Parathyroid adenoma (tissue), 2 donors: ENCODE measurements around the gene RETNLB.

Experiments
- H2AFZ ChIP-seq: fragments of 300-600 bp; sonication (generic); one replicate; pipeline ENCODE4 v1.7.0; 2017; ENCODE audit warnings: antibody characterized with exemption, mild to moderate bottlenecking
- H3K27ac ChIP-seq: fragments of 300-600 bp; sonication (generic); one replicate; pipeline ENCODE4 v1.7.0; 2017
- H3K27me3 ChIP-seq: fragments of 300-600 bp; sonication (generic); one replicate; pipeline ENCODE4 v1.7.0; 2017; ENCODE audit warnings: low read length; ENCODE audit not compliant: control insufficient read depth, insufficient read depth
- H3K36me3 ChIP-seq: fragments of 300-600 bp; sonication (generic); one replicate; pipeline ENCODE4 v1.7.0; 2017; ENCODE audit warnings: low read length; ENCODE audit not compliant: control insufficient read depth, insufficient read depth
- H3K4me1 ChIP-seq: fragments of 300-600 bp; sonication (generic); one replicate; pipeline ENCODE4 v1.7.0; 2017; ENCODE audit warnings: control low read depth
- H3K4me2 ChIP-seq: fragments of 300-600 bp; sonication (generic); one replicate; pipeline ENCODE4 v1.7.0; 2017; ENCODE audit warnings: low read length
- H3K4me3 ChIP-seq: fragments of 300-600 bp; sonication (generic); one replicate; pipeline ENCODE4 v1.7.0; 2017; ENCODE audit warnings: low read depth, low read length
- H3K79me2 ChIP-seq: fragments of 300-600 bp; sonication (generic); one replicate; pipeline ENCODE4 v1.7.0; 2017; ENCODE audit warnings: control low read depth
- H3K9ac ChIP-seq: fragments of 300-600 bp; sonication (generic); one replicate; pipeline ENCODE4 v1.7.0; 2017; ENCODE audit warnings: mild to moderate bottlenecking
- H3K9me3 ChIP-seq: fragments of 300-600 bp; sonication (generic); one replicate; pipeline ENCODE4 v1.7.0; 2017; ENCODE audit warnings: low read length; ENCODE audit not compliant: control insufficient read depth
- TF ChIP-seq, protein P1 (sequence below): fragments of 300-600 bp; sonication (generic); IDR thresholded peaks from one replicate; pipeline ENCODE4 v1.7.0; 2017; ENCODE audit warnings: antibody characterized with exemption, mild to moderate bottlenecking
- donor health status: primary hyperparathyroidism.

The RETNLB gene

DNA sequence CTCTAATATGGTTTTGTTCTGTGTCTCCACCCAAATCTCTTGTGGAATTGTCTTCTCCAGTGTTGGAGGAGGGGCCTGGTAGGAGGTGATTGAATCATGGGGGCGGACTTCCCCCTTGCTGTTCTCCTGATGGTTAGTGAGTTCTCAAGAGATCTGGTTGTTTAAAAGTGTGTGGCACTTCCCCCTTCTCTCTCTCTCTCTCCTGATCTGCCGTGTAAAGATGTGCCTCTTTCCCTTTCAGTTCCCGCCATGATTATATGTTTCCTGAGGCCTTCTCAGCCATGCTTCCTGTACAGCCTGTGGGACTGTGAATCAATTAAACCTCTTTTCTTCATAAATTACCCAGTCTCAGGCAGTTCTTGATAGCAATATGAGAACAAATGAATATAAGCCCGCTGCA lies 33.1 kb downstream of the RETNLB start:
- Histone ChIP-seq H3K4me3 (no peak overlapping the region), H3K27me3 (no peaks in the 10 kb centered on the region), H3K4me1 (no peaks in the 10 kb centered on the region), H3K9ac (no peak overlapping the region), H3K36me3 (no peaks in the 10 kb centered on the region), H3K27ac (no peak overlapping the region), H2AFZ (no peak overlapping the region), H3K4me2 (no peak overlapping the region), H3K9me3 (no peaks in the 10 kb centered on the region), H3K79me2 (no peaks in the 10 kb centered on the region)
- TF ChIP-seq, protein P1, sequence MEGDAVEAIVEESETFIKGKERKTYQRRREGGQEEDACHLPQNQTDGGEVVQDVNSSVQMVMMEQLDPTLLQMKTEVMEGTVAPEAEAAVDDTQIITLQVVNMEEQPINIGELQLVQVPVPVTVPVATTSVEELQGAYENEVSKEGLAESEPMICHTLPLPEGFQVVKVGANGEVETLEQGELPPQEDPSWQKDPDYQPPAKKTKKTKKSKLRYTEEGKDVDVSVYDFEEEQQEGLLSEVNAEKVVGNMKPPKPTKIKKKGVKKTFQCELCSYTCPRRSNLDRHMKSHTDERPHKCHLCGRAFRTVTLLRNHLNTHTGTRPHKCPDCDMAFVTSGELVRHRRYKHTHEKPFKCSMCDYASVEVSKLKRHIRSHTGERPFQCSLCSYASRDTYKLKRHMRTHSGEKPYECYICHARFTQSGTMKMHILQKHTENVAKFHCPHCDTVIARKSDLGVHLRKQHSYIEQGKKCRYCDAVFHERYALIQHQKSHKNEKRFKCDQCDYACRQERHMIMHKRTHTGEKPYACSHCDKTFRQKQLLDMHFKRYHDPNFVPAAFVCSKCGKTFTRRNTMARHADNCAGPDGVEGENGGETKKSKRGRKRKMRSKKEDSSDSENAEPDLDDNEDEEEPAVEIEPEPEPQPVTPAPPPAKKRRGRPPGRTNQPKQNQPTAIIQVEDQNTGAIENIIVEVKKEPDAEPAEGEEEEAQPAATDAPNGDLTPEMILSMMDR, result no peak

DNA sequence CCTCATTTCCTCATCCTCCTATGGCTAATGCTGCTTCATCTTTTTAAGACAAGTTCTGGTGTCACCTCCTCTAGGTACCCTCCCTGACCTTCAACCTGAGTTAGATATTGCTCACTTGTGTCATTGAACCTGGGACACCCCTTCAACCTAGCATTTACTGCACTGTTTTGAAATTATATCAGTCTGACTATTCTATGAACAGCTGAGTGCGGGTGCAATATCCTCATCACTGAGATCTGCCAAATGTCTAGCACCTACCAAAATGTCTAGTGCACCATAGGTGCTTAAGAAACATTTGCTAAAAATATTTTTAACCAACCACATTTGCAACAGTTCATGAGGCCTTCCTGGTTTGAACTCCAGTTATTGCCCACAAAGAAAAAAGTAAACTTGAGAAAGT lies 34.5 kb downstream of the RETNLB start:
- TF ChIP-seq, protein P1, result no peak
- Histone ChIP-seq H3K4me2 (no peak overlapping the region), H3K9me3 (no peaks in the 10 kb centered on the region), H3K27ac (no peak overlapping the region), H3K9ac (no peak overlapping the region), H3K36me3 (no peaks in the 10 kb centered on the region), H3K79me2 (no peaks in the 10 kb centered on the region), H3K4me1 (no peaks in the 10 kb centered on the region), H3K27me3 (no peaks in the 10 kb centered on the region), H2AFZ (no peak overlapping the region), H3K4me3 (no peak overlapping the region)

DNA sequence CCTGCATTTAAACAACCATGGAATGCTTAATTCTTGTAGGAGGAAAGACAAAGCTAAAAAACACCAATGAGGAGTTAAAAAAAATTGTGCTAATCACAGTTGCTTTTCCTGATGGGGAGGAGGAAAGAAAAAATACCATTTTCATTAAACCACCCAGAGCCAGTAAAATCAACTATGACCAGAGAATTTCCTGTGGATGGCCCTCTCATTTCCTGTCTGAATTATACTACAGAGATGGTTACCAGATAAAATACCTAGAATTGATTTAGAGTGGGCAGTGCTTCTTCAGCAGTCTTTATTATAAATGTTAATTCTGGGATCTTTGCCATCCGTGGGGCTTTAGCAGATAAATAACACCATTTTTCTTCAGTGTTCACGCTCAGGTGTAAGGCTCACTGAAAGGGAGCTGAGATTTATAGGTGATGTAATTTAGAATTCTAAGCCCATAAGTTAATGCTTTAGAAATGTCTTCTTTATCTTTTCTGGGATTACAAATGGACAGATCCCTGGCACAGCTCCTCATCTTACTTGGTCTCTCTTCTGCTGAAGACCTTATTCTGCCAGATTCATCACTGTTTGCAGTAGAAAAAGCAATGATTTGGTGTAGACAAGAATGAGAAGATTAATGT lies 37.9 kb downstream of the RETNLB start:
- no peaks in the 10 kb centered on the region for H3K9me3 ChIP-seq
- no peak overlapping the region for H2AFZ ChIP-seq
- no peak overlapping the region for H3K4me2 ChIP-seq

DNA sequence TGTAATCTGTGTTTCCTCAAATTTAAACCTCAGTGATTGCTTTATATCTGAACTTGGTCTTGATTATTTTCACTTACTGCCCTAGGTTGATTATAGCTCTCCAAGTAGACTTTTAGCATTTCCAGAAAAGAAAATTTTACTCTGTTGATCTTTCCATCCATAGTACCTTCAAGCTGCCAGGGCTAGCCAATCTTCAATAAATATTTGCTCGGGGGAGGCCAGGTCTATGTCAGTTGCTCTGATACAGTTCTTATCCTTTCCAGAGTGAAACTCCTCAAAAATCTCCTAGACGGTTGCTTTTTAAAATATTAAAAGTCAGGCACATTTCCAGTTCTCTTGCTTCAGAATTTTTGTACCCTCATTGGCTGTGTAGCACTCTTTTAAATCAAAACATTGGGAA lies 38.8 kb downstream of the RETNLB start:
- Histone ChIP-seq H3K4me1 (no peaks in the 10 kb centered on the region), H2AFZ (no peak overlapping the region), H3K4me3 (no peak overlapping the region), H3K27me3 (no peaks in the 10 kb centered on the region), H3K9me3 (no peaks in the 10 kb centered on the region), H3K27ac (no peak overlapping the region), H3K79me2 (no peaks in the 10 kb centered on the region), H3K36me3 (no peaks in the 10 kb centered on the region), H3K9ac (no peak overlapping the region), H3K4me2 (no peak overlapping the region)
- TF ChIP-seq, protein P1, result no peak

More for the DNA sequence above, 37.9 kb downstream of the RETNLB start:
- H3K36me3 ChIP-seq, result no peaks in the 10 kb centered on the region
- no peaks in the 10 kb centered on the region for H3K79me2 ChIP-seq
- TF ChIP-seq, protein P1, result no peak
- H3K9ac ChIP-seq, result no peak overlapping the region
- H3K27ac ChIP-seq, result no peak overlapping the region
- H3K4me3 ChIP-seq, result no peak overlapping the region
- no peaks in the 10 kb centered on the region for H3K4me1 ChIP-seq
- H3K27me3 ChIP-seq, result no peaks in the 10 kb centered on the region

DNA sequence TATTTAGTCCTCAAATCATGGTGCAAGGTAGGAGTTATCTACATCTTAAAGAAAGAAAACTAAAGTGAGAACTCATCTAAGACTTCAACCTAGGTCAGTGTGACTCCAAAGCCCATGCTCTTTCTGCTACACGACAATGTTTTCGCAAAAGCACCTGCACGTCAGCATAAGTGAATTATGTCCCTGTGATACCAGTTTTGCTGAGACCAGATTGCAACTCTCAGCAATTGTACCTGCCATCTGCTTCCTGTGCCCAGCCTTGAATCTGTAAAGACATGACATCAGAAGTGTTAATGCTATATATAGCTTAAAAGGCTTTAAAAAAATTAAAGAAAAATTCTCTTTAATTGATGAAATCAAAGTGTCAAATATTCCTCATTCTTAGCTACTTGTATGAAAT lies 43.4 kb downstream of the RETNLB start:
- no peaks in the 10 kb centered on the region for H3K79me2 ChIP-seq
- no peak overlapping the region for H3K4me3 ChIP-seq
- H2AFZ ChIP-seq, result no peak overlapping the region
- H3K4me1 ChIP-seq, result no peaks in the 10 kb centered on the region
- no peak overlapping the region for H3K9ac ChIP-seq
- no peak overlapping the region for H3K4me2 ChIP-seq
- TF ChIP-seq, protein P1, result no peak
- no peaks in the 10 kb centered on the region for H3K9me3 ChIP-seq
- H3K36me3 ChIP-seq, result no peaks in the 10 kb centered on the region
- no peak overlapping the region for H3K27ac ChIP-seq
- no peaks in the 10 kb centered on the region for H3K27me3 ChIP-seq
